ENCODE measurements around the gene PLCH2. TPM values are rescaled to one million over a fixed set of nuclear protein-coding genes. Genes with fewer than 3 reads are reported as not detected.

The PLCH2 gene, protein sequence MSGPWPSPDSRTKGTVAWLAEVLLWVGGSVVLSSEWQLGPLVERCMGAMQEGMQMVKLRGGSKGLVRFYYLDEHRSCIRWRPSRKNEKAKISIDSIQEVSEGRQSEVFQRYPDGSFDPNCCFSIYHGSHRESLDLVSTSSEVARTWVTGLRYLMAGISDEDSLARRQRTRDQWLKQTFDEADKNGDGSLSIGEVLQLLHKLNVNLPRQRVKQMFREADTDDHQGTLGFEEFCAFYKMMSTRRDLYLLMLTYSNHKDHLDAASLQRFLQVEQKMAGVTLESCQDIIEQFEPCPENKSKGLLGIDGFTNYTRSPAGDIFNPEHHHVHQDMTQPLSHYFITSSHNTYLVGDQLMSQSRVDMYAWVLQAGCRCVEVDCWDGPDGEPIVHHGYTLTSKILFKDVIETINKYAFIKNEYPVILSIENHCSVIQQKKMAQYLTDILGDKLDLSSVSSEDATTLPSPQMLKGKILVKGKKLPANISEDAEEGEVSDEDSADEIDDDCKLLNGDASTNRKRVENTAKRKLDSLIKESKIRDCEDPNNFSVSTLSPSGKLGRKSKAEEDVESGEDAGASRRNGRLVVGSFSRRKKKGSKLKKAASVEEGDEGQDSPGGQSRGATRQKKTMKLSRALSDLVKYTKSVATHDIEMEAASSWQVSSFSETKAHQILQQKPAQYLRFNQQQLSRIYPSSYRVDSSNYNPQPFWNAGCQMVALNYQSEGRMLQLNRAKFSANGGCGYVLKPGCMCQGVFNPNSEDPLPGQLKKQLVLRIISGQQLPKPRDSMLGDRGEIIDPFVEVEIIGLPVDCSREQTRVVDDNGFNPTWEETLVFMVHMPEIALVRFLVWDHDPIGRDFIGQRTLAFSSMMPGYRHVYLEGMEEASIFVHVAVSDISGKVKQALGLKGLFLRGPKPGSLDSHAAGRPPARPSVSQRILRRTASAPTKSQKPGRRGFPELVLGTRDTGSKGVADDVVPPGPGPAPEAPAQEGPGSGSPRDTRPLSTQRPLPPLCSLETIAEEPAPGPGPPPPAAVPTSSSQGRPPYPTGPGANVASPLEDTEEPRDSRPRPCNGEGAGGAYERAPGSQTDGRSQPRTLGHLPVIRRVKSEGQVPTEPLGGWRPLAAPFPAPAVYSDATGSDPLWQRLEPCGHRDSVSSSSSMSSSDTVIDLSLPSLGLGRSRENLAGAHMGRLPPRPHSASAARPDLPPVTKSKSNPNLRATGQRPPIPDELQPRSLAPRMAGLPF (N-terminal part only)
- 0.06 TPM in 1 of 2 replicates, not detected in the other for total RNA-seq (2014; rRNA removed)
- polyA plus RNA-seq (2012): 0.09 TPM

DNA sequence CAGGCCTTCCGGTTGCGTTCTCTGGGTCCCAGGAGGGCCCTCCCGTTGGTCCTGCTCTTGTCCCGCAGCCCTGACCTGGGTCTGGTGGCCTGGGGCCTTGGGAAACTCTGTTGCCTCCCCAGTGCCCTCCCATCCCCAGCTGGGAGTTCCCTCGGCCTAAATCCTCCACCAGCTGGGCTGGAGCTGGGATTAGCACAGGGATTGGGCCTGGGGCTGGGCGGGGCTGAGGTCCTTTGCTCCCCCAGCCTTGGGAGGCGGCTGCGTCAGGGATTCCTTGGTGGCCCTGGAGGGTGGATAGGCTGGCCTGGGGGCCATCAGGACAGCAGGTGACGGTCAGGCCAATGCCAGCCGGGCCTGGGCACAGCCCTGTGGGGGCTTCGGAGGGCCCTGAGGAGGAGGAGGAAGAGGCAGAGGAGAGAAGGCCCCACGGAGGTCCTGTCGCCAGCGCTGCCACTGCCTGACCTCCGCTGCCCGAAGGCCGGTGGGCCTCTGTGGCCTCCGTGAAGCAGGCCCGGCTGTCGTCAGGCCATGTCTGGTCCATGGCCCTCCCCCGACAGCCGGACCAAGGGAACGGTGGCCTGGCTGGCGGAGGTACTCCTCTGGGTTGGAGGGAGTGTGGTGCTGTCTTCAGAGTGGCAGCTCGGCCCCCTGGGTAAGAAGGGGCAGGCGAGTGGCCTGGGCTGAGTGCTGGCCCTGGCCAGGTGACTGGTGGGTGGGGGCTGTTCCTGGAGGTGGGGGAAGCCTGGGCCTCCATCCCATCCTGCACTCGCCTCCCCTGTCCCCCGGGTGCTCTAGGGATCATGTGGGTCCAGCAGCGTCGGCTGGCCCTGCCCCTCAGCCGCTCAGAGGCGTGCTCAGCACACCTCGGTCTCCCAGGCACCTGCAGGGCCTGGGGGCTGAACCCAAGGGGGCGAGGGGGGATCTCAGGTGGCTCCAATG lies at the start of gene PLCH2:
PLCH2 (plus strand) TSS at position 229 of the 939 bp plus-strand sequence; CDS start at position 529, 300 bp downstream.
- DNase-seq (ENCODE audit: low read depth): no peak

DNA sequence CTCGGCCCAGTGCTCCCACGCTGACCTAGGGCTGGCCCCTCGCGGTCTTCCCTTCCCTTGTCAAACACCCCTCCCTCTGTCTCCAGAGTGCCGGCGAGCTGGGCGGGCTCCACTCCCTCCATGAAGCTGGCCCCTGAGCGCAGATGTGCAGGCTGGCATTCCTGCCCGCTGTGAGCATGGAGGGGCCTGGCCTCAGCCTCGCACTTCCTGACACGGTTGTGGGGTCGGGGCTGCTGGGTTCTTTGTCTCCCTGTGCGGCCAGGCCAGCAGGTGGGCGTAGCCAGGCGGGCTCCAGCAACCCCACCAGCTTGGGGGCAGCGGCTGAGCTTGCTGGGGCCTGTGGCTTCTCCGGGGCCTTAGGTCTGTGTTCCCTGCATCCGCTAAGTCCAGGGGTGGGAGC lies 49.5 kb upstream of the PLCH2 start:
- no peak for DNase-seq (ENCODE audit: low read depth)

DNA sequence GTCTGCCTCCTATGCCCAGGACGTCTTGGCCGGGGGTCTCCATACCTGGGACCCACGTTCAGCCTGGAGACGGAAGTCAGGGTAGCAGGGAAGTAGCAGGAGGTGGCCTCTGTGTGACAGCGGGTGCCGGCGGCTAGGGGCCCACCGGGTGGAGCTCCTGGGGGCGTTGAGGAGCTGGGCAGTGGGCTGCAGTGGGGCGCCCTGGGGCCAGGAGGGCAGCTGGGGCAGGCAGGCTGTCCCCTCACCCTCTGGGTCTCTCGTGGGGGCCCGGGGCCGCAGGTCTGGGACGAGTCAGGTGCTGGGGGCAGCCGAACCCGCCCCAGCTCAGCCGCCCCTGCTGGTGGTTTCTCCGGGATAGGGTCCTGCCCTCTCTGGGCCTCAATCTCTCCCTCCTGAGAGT lies 49.0 kb upstream of the PLCH2 start:
- no peak for DNase-seq (ENCODE audit: low read depth)

DNA sequence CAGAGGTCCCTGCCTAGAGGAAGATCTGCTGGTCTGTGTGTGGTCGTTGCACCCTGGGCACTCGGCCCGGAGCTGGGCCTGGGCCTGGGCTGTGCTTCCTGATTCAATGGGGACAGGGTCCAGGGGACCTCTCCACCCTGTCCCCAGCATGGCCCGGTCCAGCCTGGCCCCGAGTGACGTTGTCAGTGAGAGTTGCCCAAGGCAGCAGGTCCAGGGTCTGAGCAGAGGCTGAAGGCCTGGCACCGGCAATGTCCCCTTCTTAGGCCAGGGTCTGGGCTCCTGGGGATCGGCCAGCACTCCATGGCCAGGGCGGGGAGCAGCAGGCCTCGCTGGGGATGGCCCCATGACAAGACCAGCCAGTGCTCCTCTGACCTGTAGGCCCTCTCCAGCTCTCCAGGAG lies 48.1 kb upstream of the PLCH2 start:
- no peak for DNase-seq (ENCODE audit: low read depth)

DNA sequence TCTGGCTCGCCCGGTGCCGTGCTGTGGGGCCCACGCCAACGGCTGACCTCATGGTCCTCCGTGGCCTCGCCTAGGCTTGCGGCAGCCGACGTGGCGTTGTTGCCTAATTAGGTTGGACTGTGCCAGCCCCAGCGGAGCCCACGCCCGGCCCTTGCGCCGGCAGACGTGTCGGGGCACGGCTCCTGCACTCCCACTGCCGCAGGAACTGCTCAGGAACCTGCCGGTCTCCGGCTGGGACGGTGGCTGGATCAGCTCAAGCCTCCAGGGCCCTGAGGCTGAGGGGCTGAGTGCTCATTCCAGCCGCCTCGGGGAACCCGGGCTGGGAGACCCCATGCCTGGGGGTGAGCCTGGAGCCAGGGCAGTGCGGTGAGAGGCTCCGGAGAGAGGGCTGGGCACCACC lies 47.6 kb upstream of the PLCH2 start:
- DNase-seq (ENCODE audit: low read depth): no peak

DNA sequence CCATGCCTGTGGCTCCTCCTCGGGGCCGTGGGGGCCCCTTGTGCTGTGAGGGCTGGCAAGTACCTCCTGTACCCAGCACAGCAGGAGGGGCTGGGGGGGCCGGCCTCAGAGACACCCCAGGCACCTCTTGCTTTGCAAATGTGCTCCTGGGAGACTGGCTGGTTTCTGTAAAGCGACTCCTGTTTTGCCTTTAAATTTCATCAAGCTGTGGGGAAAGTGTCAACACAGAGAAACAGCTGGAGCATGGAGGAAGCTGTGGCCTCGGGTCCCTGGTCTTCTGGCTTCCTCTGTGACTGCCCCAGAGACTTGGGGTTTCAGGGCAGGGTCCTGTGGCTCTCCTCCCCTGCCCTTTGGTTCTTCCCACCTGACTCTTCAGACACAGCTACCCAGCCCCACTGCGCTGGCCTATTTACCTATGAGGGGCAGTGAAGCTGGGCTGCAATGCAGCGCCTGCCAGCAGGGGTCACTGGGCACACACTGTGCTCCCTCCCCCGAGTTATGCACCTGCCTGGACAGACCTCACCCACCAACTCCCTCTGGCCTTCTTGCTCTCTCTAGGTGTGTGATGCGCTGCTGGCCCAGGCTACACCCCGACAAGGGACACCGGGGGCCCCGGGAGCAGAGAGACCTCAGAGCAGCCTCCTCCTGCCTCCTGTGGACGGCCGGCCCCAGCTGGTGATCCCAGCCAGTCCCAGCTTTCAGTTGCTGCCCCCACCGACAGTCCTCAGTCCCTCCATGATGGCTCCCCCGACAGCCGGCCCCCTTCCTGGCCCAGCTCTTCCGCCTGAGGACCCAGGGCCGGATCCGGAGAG lies 46.1 kb upstream of the PLCH2 start:
- DNase-seq (ENCODE audit: low read depth): no peak

DNA sequence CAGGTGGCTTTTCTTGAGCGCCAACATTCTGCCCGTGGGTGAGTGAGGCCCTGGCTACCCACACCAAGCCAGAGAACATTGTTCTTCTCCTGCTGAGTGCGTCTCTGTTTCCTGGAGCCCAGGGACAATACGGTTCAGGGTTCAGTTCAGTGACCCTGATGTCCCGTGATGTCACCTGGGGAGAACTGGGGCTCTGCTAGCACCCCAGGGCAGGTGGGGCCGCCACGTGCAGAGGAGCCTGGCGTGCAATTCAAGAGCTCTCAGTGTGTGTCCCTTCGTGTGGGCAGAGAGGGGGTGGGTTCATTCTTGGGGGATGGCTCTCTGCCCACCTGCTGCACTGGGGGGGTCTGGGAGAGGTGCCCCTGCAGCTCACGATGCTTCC lies 45.5 kb upstream of the PLCH2 start:
- no peak for DNase-seq (ENCODE audit: low read depth)

DNA sequence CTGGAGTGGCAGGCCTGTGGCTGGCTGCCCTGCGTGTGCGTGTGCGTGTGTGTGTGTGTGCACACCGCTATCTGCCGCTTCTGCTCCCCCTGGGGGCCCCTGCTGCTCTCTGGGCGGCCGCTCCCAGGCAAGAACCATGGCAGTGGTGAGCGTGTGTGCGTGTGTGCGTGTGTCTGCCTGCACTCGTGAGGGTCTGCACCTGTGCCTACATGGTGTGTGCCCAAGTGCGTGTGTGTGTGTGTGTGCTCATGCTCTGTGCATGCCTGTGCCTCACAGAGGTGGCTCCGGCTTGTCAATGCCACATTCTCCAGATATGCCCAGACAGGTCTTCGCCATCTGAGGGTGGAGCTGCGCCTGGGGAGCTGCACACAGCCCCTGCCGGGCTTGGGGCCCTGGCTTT lies 45.0 kb upstream of the PLCH2 start:
- DNase-seq (ENCODE audit: low read depth): no peak

DNA sequence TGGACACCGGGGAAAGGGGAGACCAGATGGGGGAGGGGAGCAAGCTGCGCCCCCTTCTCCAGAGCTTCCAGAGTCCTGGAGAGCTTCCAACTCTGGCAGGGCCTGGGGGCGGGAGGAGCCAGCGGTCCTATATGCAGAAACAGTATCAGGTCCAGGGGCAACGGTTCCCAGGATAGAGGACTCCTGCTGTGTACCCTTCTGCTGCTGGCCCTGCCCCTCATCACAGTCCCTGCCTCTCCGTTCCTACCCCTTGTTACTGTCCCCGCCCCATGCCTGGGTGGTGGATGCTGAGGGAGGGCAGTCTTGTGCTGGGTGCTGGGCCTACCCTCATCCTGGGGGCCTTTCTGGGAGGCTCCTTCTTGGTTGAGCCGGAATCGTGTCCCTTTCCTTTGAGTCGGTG lies 44.6 kb upstream of the PLCH2 start:
- no peak for DNase-seq (ENCODE audit: low read depth)

DNA sequence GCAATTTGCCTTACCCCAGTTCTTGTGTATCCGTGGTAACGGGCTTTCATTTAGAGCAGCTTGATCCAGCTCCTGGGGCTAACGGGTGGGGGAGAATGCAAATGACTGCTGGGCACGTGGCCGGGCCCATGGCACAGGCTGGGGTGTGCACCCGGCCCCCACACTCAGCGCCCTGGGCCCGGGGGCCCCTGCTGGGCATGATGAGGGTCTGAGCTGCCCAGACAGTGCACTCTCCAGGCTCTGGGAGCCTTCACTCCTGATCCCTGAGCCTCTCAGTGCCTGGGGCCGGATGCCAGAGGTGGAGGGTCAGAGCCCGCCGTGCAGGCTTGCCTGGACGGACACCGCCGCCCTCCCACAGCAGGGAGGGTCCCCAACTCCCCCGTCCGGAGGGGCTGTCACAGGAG lies 43.6 kb upstream of the PLCH2 start:
- DNase-seq (ENCODE audit: low read depth): no peak

DNA sequence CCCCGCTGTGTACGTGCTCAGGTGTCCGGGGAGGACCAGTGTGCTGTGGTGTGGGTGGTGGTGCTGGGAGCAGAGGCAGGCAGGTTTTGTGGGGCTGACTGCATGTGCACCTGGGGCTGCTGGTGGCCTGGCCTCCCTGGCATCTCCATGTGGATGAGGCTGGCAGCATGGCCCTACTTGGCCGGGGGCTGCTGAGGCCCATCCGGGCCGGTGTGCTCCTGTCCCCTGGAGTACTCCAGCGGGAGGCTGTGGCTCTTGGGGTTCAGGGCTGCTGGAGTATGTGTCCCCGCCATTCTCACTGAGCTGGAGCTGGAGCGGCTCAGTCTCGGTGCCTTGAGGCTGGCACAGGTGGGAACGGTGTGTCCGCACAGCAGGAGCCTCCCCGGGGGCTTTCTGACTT lies 42.9 kb upstream of the PLCH2 start:
- no peak for DNase-seq (ENCODE audit: low read depth)

DNA sequence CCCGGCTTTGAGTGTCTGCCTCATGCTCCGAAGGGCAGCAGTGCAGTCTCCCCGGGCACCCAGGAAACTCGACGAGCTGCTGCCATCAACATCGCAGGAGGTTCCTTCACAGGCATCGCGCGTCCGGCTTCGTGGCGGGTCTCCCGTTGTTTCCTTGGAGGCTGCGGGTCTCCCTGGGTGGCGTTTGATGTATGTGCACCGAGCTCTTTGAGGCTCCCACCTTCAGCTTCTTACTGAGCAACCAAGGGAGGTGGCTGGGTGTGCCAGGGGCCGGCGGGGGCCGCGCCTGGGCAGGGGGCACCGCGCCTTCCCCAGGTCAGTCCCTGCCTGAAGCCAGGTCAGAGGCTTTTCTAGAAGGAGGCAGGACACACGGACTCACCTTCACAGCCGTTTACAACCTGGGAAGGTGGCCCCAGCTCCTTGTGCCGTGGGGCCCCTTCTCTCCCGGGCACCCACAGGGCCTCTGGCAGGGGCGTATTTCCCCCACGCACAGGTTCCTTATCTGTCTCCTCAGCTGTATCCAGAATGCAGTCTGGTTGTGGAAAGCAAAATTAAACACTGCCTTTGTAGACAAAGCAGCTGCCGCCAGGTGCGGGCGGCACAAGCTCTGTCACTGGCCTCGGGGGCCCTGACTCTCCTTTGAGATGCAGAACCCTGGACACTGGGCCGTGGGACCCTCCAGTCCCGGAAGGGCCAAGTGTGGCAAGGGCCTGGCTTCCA lies 42.0 kb upstream of the PLCH2 start:
- DNase-seq (ENCODE audit: low read depth): no peak

DNA sequence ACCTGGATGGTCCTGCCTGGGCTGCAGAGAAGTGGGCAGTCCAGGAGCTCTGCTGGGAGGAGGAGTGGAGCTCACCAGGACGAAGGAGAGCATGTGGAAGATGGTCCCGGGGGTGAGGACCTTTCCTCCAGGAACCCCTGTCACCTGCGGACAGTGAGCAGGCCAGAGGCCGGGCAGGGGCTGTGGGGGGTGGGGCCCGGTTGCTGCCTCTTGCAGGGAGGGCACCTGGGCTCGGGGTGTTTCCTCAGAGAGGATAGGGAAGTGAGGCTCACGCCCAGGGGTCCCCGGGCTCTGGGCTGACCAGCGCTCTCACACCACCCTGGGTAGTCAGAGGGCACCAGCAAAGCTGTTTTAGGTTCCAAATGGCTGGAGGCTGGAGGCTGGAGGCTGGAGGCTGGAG lies 41.0 kb upstream of the PLCH2 start:
- DNase-seq (ENCODE audit: low read depth): no peak

DNA sequence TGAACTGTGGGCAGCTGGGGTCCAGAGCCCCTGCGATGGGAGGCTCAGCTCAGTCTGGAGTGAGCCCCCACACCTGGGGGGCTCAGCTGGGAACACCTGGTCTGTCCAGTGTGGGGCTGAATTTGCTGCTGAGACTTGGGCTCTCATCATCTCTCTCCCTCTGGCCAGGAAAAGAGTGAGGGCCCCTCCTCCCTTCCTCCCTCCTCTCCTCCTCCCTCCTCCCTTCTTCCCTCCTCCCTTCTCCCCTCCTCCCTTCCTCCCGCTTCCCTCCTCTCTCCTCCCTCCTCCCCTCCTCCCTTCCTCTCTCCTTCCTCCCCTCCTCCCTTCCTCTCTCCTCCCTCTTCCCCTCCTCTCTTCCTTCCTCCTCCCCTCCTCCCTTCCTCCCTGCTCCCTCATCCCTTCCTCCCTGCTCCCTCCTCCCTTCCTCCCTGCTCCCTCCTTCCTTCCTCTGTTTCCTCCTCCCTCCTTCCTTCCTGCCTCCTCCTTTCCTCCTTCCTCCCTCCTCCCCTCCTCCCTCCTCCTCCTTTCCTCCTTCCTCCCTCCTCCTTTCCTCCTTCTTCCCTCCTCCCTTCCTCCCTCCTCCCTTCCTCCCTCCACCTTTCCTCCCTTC lies 40.2 kb upstream of the PLCH2 start:
- DNase-seq (ENCODE audit: low read depth): no peak

DNA sequence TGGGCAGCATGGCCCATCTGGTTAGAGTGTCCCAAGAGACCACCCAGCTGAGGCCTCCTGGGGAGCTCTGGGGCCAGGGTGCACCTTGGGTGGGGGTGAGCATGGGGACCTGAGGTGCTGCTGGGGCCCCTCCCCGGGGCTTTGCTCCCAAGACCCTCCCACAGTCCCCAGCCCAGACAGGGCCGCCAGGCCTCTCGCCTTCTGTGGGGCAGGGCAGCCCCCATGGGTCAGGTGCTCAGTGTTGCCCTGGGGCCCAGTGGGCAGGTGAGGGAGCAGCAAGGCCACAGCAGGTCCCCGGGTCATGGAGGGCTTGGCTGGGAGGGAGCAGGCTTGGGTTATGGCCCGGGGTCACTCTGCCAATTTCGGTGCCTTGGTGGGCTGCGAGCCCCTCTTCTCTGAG lies 39.2 kb upstream of the PLCH2 start:
- DNase-seq (ENCODE audit: low read depth): no peak

DNA sequence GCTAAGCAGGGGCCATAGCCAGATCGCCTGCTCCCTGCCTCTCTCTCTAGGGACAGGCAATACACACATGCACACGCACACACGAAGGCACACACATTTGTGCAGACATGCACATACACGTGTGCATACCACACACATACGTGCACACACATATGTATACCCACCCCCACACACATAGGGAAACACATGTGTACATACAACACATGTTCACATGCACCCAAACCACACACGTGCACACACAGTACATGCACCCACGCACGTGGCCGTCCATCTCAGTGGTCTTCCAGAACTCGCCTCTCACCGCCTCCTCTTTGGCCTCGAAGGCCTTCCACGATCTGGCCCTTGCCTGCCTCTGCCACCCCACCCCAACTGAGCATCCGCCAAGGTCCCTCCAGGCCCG lies 38.5 kb upstream of the PLCH2 start:
- DNase-seq (ENCODE audit: low read depth): no peak

DNA sequence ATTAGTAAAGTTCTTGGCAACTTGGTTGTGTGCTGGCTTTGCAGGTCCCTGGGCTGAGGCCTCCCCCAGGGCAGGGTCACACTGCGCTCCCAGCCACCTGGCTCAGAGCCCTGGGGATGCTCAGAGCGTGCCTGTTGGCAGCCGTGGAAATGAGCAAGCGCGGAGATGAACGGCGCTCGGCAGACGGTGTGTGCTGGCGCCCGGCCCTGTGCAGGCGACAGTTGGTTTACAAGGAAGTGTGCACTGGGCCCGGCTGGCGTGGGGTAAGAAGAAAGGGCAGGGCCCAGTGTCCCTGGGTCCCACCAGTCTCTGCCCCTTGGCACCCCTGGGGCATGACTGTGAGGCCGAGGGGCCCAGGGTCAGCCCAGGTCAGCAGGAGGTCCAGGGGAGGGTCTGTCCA lies 38.1 kb upstream of the PLCH2 start:
- no peak for DNase-seq (ENCODE audit: low read depth)

DNA sequence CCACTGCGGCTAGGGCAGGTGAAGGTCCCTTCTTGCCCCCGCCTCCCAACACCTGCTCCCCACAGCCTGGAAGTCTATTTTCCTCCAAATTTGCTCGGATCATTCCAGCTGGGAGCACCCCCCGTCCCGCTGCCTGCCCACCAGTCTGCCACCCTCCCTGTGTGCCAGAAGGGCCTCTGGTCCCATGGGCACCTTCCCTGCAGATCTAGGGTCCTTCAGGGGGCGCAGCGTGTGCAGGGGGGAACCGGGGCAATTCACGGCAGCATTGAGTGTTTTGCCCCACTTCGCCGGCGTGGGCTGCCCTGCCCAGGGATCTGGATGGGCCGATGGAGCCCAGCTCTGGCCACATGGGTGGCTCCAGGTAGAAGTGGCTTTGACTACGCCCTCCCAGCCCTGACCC lies 37.4 kb upstream of the PLCH2 start:
- no peak for DNase-seq (ENCODE audit: low read depth)

DNA sequence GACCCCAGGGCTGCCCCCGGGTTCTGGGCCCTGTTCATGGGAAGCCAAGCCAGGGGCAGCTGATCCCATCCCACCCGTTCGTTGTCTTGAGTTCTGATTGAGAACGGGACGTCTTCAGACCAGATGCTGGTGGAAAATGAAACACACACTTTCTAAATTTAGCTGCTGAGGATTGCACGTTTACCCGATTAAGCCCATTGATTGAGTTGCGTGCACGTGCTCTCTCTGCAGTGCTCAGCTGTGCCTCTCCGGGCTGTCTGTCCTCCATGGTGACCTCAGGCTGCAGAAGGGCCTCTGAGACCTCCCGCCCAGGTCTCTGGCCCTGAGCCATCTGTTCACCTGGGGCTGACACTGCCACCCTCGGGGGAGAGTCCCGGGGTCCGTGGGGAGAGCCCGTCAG lies 36.7 kb upstream of the PLCH2 start:
- DNase-seq (ENCODE audit: low read depth): no peak
